ENCODE data around the gene FAM177A1.
A peak's percentile ranks its signal among the peaks of the same experiment; 100 is the strongest.

Gene FAM177A1, protein sequence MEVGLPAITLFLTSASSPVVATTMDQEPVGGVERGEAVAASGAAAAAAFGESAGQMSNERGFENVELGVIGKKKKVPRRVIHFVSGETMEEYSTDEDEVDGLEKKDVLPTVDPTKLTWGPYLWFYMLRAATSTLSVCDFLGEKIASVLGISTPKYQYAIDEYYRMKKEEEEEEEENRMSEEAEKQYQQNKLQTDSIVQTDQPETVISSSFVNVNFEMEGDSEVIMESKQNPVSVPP

DNA sequence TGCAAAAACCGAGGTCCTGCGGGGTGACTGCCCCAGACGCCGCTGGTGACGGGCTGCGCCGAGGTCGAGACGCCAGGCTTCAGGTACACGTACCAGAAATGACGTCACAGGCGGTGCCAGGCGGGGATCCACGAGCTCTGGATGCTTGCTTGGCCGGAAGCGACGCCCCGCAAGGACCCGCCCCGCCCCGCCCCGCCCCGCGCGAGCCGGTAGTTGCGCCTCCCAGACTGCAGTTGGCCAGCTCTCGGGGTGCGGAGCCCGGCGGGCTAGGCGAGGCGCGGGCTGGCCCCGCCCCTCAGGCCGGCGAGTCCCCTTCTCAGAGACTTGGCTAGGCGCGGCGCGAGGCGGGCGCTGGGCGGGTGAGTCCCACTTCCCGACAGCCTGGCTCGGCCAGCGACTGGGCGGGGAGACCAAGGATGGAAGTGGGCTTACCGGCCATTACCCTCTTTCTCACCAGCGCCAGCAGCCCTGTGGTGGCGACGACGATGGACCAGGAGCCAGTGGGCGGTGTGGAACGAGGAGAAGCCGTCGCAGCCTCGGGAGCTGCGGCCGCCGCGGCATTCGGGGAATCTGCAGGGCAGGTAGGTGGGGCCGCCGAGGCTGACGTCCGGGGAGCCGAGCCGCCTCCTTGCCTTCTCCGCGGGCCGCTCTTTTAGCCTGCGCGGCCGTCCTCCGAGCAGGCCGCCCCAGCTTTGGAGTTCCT, at the start of gene FAM177A1:
TSS of gene FAM177A1 (plus strand) at position 225 of the 703 bp plus-strand sequence. CDS start at position 417, 192 bp downstream.
- Histone ChIP-seq H3K4me1 (ENCODE audit: control insufficient read depth in 5 of 5, insufficient read depth in 5 of 5, low read length in 5 of 5) (peaks cover 0 to 29% (median 20%) of the 10 kb centered on the region in 5 donors), H3K27ac (ENCODE audit: low read depth, low read length) (peak within 1 kb of the TSS; percentile 96), H3K27me3 (ENCODE audit: control insufficient read depth in 5 of 5, insufficient read depth in 4 of 5, low read length in 5 of 5) (no peaks in the 10 kb centered on the region), H3K4me3 (ENCODE audit: low read depth in 1 of 5, low read length in 5 of 5) (peak within 1 kb of the TSS; percentile 86 to 92 (median 89)), H3K9ac (ENCODE audit: low read length in 5 of 5) (peak within 1 kb of the TSS; percentile 38 to 97 (median 95)), H3K36me3 (ENCODE audit: control insufficient read depth in 5 of 5, insufficient read depth in 5 of 5, low read length in 5 of 5) (peaks cover 0 to 3% (median 0%) of the 10 kb centered on the region in 5 donors), H3K9me3 (ENCODE audit: control insufficient read depth in 5 of 5, low read length in 5 of 5) (no peaks in the 10 kb centered on the region)

DNA sequence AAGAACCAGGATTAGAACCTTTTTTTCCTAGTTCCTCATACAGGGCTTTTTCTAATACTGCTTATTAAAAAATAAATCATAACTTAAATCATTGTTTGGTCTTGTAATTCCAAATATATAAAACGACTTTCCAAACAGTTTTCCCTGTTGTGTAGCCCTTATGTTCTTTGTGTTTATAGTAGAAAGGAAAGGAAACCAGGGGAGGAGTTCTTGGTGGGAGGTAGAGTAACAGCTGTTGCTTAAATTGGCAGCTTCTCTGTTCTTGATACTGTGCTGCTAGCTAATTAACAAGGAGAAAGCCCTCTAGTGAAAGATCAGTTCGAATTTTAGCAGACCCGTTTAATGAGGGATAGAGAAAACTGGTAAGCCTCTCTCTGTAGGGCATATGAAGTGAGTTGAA, 48.3 kb upstream of the FAM177A1 start:
- peaks cover 7 to 18% (median 10%) of the 10 kb centered on the region in 5 donors for H3K36me3 ChIP-seq (ENCODE audit: control insufficient read depth in 5 of 5, insufficient read depth in 5 of 5, low read length in 5 of 5)
- H3K27me3 ChIP-seq (ENCODE audit: control insufficient read depth in 5 of 5, insufficient read depth in 4 of 5, low read length in 5 of 5): no peaks in the 10 kb centered on the region
- no peaks in the 10 kb centered on the region for H3K9me3 ChIP-seq (ENCODE audit: control insufficient read depth in 5 of 5, low read length in 5 of 5)
- H3K27ac ChIP-seq (ENCODE audit: low read depth, low read length): no peak overlapping the region
- H3K4me1 ChIP-seq (ENCODE audit: control insufficient read depth in 5 of 5, insufficient read depth in 5 of 5, low read length in 5 of 5): no peaks in the 10 kb centered on the region
- H3K9ac ChIP-seq (ENCODE audit: low read length in 5 of 5): no peak overlapping the region
- no peak overlapping the region for H3K4me3 ChIP-seq (ENCODE audit: low read depth in 1 of 5, low read length in 5 of 5)

DNA sequence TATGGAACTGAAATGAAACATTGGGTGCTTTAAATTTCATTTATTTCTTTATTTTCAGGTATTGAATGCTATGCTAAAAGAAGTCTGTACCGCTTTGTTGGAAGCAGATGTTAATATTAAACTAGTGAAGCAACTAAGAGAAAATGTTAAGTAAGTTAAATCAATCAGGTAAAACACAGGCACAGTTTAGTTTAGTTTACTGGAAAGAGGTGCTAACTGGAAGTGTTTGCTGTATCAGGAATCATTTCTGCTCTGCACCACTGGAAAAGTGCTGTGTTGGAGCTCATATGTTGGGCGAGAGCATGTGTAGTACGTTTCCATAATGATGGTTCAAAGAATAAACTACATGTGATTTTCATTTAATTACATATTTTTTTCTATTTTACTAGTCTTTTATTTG, 46.6 kb upstream of the FAM177A1 start:
- Histone ChIP-seq H3K9ac (ENCODE audit: low read length in 5 of 5) (no peak overlapping the region), H3K4me3 (ENCODE audit: low read depth in 1 of 5, low read length in 5 of 5) (no peak overlapping the region), H3K27ac (ENCODE audit: low read depth, low read length) (no peak overlapping the region), H3K4me1 (ENCODE audit: control insufficient read depth in 5 of 5, insufficient read depth in 5 of 5, low read length in 5 of 5) (no peaks in the 10 kb centered on the region), H3K9me3 (ENCODE audit: control insufficient read depth in 5 of 5, low read length in 5 of 5) (no peaks in the 10 kb centered on the region), H3K27me3 (ENCODE audit: control insufficient read depth in 5 of 5, insufficient read depth in 4 of 5, low read length in 5 of 5) (no peaks in the 10 kb centered on the region), H3K36me3 (ENCODE audit: control insufficient read depth in 5 of 5, insufficient read depth in 5 of 5, low read length in 5 of 5) (peaks cover 10 to 27% (median 14%) of the 10 kb centered on the region in 5 donors)

DNA sequence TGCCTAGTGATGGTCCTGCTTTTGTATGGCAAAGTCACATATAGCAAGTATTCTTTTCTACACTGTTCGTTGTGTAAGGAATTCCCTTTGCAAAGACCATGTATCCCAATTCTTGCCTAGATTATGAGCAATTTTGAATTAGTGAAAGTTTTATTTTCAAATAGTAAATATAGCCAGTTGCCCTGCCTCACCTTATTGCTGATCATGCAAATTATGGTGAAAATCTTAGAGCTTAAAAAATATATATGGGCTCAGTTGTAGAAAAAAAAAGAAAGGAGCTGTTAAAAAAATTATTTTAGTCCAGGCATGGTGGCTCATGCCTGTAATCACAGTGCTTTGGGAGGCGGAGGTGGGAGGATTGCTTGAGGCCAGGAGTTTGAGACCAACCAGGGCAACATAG, 44.5 kb upstream of the FAM177A1 start:
- Histone ChIP-seq H3K36me3 (ENCODE audit: control insufficient read depth in 5 of 5, insufficient read depth in 5 of 5, low read length in 5 of 5) (peaks cover 17 to 38% (median 21%) of the 10 kb centered on the region in 5 donors), H3K9ac (ENCODE audit: low read length in 5 of 5) (no peak overlapping the region), H3K27ac (ENCODE audit: low read depth, low read length) (no peak overlapping the region), H3K27me3 (ENCODE audit: control insufficient read depth in 5 of 5, insufficient read depth in 4 of 5, low read length in 5 of 5) (no peaks in the 10 kb centered on the region), H3K9me3 (ENCODE audit: control insufficient read depth in 5 of 5, low read length in 5 of 5) (no peaks in the 10 kb centered on the region), H3K4me3 (ENCODE audit: low read depth in 1 of 5, low read length in 5 of 5) (no peak overlapping the region), H3K4me1 (ENCODE audit: control insufficient read depth in 5 of 5, insufficient read depth in 5 of 5, low read length in 5 of 5) (no peaks in the 10 kb centered on the region)

DNA sequence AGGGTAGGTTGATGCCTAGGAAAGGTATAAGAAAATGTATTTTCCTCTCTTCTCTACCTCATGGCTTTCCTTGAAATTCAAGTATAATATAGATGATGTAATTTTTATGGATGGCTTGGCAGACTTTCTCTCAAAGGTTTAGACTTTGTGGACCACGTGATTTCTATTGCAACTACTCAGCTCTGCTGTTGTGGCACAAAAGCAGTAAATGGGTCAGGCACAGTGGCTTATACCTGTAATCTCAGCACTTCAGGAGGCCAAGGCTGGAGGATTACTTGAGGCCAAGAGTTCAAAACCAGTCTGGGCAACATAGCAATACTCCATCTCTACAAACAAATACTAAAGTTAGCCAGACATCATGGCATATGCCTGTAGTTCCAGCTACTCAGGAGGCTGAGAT, 41.2 kb upstream of the FAM177A1 start:
- H3K4me1 ChIP-seq (ENCODE audit: control insufficient read depth in 5 of 5, insufficient read depth in 5 of 5, low read length in 5 of 5): no peaks in the 10 kb centered on the region
- H3K9me3 ChIP-seq (ENCODE audit: control insufficient read depth in 5 of 5, low read length in 5 of 5): no peaks in the 10 kb centered on the region
- peaks cover 16 to 44% (median 29%) of the 10 kb centered on the region in 5 donors for H3K36me3 ChIP-seq (ENCODE audit: control insufficient read depth in 5 of 5, insufficient read depth in 5 of 5, low read length in 5 of 5)
- no peaks in the 10 kb centered on the region for H3K27me3 ChIP-seq (ENCODE audit: control insufficient read depth in 5 of 5, insufficient read depth in 4 of 5, low read length in 5 of 5)
- no peak overlapping the region for H3K9ac ChIP-seq (ENCODE audit: low read length in 5 of 5)
- H3K27ac ChIP-seq (ENCODE audit: low read depth, low read length): no peak overlapping the region
- no peak overlapping the region for H3K4me3 ChIP-seq (ENCODE audit: low read depth in 1 of 5, low read length in 5 of 5)

DNA sequence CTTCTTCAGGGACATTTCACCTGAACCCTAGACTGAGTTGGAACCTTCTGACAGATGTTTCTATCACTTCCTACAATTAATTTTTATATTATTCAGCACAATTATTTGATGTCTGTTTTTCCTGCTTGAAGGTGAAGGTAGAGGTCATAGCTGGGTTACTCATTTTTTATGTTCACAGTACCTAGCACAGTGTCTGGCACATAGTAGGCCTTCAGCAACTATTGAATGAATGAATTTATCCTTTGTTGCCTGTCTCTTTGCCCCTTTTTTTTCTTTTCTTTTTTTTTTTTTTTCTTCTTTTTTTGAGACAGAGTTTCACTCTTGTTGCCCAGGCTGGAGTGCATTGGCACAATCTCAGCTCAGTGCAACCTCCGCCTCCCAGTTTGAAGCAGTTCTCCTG, 29.5 kb upstream of the FAM177A1 start:
- no peak overlapping the region for H3K4me3 ChIP-seq (ENCODE audit: low read depth in 1 of 5, low read length in 5 of 5)
- H3K27ac ChIP-seq (ENCODE audit: low read depth, low read length): no peak overlapping the region
- no peaks in the 10 kb centered on the region for H3K9me3 ChIP-seq (ENCODE audit: control insufficient read depth in 5 of 5, low read length in 5 of 5)
- no peaks in the 10 kb centered on the region for H3K4me1 ChIP-seq (ENCODE audit: control insufficient read depth in 5 of 5, insufficient read depth in 5 of 5, low read length in 5 of 5)
- no peak overlapping the region for H3K9ac ChIP-seq (ENCODE audit: low read length in 5 of 5)
- no peaks in the 10 kb centered on the region for H3K27me3 ChIP-seq (ENCODE audit: control insufficient read depth in 5 of 5, insufficient read depth in 4 of 5, low read length in 5 of 5)
- peaks cover 40 to 78% (median 63%) of the 10 kb centered on the region in 5 donors for H3K36me3 ChIP-seq (ENCODE audit: control insufficient read depth in 5 of 5, insufficient read depth in 5 of 5, low read length in 5 of 5)

DNA sequence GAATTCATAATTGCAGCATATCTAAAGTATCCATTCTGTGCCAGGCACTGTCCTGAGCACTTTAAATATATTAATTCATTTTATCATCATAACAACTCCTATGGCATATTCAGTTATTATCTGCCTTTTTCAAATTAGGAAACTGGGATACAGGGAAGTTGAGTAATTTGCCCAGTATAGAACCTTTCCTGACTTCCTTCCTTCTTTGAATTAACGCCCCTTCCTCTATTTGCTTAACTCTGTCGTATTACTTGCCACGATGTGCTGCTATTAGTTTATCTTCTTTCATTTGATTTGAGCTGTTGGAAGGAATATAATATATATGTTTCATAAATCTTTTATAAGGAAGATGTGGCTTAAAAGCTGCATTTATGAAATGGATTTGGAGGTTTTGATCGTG, 25.4 kb upstream of the FAM177A1 start:
- Histone ChIP-seq H3K27me3 (ENCODE audit: control insufficient read depth in 5 of 5, insufficient read depth in 4 of 5, low read length in 5 of 5) (no peaks in the 10 kb centered on the region), H3K9me3 (ENCODE audit: control insufficient read depth in 5 of 5, low read length in 5 of 5) (no peaks in the 10 kb centered on the region), H3K4me1 (ENCODE audit: control insufficient read depth in 5 of 5, insufficient read depth in 5 of 5, low read length in 5 of 5) (no peaks in the 10 kb centered on the region), H3K4me3 (ENCODE audit: low read depth in 1 of 5, low read length in 5 of 5) (no peak overlapping the region), H3K36me3 (ENCODE audit: control insufficient read depth in 5 of 5, insufficient read depth in 5 of 5, low read length in 5 of 5) (peaks cover 33 to 70% (median 52%) of the 10 kb centered on the region in 5 donors), H3K27ac (ENCODE audit: low read depth, low read length) (no peak overlapping the region), H3K9ac (ENCODE audit: low read length in 5 of 5) (no peak overlapping the region)

DNA sequence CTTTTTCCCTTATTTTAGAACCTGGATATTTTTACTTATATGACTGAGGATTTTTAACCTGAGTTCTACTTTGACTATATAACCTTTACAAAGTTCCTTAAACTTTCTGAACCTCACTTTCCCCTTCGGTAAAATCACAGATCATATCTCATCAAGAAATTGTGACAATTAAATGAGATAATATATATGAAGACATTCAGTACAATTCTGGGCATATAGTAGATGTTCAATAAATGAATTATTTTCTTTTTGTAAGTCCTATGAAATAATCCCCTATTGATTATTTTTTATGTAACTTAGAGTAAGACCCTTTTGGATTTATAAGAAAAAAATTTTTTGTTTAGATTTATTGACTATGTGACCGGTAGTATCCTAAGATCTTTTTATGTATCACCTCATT, 17.6 kb upstream of the FAM177A1 start:
- no peaks in the 10 kb centered on the region for H3K27me3 ChIP-seq (ENCODE audit: control insufficient read depth in 5 of 5, insufficient read depth in 4 of 5, low read length in 5 of 5)
- no peaks in the 10 kb centered on the region for H3K9me3 ChIP-seq (ENCODE audit: control insufficient read depth in 5 of 5, low read length in 5 of 5)
- no peak overlapping the region for H3K4me3 ChIP-seq (ENCODE audit: low read depth in 1 of 5, low read length in 5 of 5)
- no peak overlapping the region for H3K9ac ChIP-seq (ENCODE audit: low read length in 5 of 5)
- no peaks in the 10 kb centered on the region for H3K4me1 ChIP-seq (ENCODE audit: control insufficient read depth in 5 of 5, insufficient read depth in 5 of 5, low read length in 5 of 5)
- peaks cover 17 to 64% (median 45%) of the 10 kb centered on the region in 5 donors for H3K36me3 ChIP-seq (ENCODE audit: control insufficient read depth in 5 of 5, insufficient read depth in 5 of 5, low read length in 5 of 5)
- H3K27ac ChIP-seq (ENCODE audit: low read depth, low read length): no peak overlapping the region

DNA sequence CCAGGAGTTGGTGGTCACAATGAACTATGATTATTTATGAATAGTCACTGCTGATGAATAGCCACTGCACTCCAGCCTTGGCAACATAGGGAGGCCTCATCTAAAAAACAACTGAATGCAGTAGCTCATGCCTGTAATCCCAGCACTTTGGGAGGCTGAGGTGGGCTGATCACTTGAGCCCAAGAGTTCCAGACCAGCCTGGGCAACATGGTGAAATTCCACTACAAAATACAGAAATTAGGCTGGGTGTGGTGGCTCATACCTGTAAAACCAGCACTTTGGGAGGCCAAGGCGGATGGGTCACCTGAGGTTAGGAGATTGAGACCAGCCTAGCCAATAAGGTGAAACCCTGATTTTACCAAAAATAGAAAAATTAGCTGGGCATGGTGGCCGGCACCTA, 13.5 kb upstream of the FAM177A1 start:
- Histone ChIP-seq H3K27ac (ENCODE audit: low read depth, low read length) (no peak overlapping the region), H3K36me3 (ENCODE audit: control insufficient read depth in 5 of 5, insufficient read depth in 5 of 5, low read length in 5 of 5) (peaks cover 11 to 41% (median 31%) of the 10 kb centered on the region in 5 donors)

DNA sequence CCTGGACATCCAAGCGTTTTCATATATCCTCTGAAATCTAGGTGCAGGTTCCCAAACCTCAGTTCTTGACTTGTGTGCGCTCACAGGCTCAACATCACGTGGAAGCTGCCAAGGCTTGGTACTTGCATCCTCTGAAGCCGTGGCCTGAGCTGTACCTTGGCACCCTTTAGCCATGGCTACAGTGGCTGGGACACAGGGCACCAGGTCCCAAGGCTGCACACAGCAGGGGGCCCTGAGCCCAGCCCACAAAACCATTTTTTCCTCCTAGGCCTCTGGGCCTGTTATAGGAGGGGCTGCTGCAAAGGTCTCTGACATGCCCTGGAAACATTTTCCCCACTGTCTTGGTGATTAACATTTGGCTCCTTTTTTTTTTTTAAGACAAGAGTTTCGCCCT, 11.6 kb upstream of the FAM177A1 start:
- peaks cover 0 to 8% (median 6%) of the 10 kb centered on the region in 5 donors for H3K9me3 ChIP-seq (ENCODE audit: control insufficient read depth in 5 of 5, low read length in 5 of 5)
- no peak overlapping the region for H3K27ac ChIP-seq (ENCODE audit: low read depth, low read length)
- H3K4me1 ChIP-seq (ENCODE audit: control insufficient read depth in 5 of 5, insufficient read depth in 5 of 5, low read length in 5 of 5): no peaks in the 10 kb centered on the region
- H3K36me3 ChIP-seq (ENCODE audit: control insufficient read depth in 5 of 5, insufficient read depth in 5 of 5, low read length in 5 of 5): peaks cover 0 to 25% (median 20%) of the 10 kb centered on the region in 5 donors
- no peak overlapping the region for H3K9ac ChIP-seq (ENCODE audit: low read length in 5 of 5)
- no peaks in the 10 kb centered on the region for H3K27me3 ChIP-seq (ENCODE audit: control insufficient read depth in 5 of 5, insufficient read depth in 4 of 5, low read length in 5 of 5)
- no peak overlapping the region for H3K4me3 ChIP-seq (ENCODE audit: low read depth in 1 of 5, low read length in 5 of 5)

More for the DNA sequence above, 13.5 kb upstream of the FAM177A1 start:
- Histone ChIP-seq H3K4me1 (ENCODE audit: control insufficient read depth in 5 of 5, insufficient read depth in 5 of 5, low read length in 5 of 5) (no peaks in the 10 kb centered on the region), H3K9ac (ENCODE audit: low read length in 5 of 5) (no peak overlapping the region), H3K27me3 (ENCODE audit: control insufficient read depth in 5 of 5, insufficient read depth in 4 of 5, low read length in 5 of 5) (no peaks in the 10 kb centered on the region), H3K4me3 (ENCODE audit: low read depth in 1 of 5, low read length in 5 of 5) (no peak overlapping the region), H3K9me3 (ENCODE audit: control insufficient read depth in 5 of 5, low read length in 5 of 5) (peaks cover 0 to 8% (median 6%) of the 10 kb centered on the region in 5 donors)
